Tibial nerve (tissue), 4 donors: Measurements from ENCODE around the gene HSFX3. TPM values are rescaled to one million over a fixed set of nuclear protein-coding genes. Genes with fewer than 3 reads are reported as not detected.
"Not testable (repeated sequence)": the region's sequence is repeated elsewhere in the genome, so short reads cannot be mapped to it uniquely, and the experiment has no call there.

ENCODE experiments used
- DNase-seq, 2 donors: peaks; one replicate each; pipeline ENCODE4 v3.0.0-alpha.2; 2019; ENCODE audit warnings: low spot score in 2 of 2
- H3K27ac ChIP-seq, 4 donors: fragments of 200-600 bp; sonication (generic) in 3 of 4; one replicate each; pipeline ENCODE4 v1.5.1; 2017 to 2019; ENCODE audit warnings: mild to moderate bottlenecking in 1 of 4
- H3K27me3 ChIP-seq, 2 donors: fragments of 200-600 bp; sonication (generic) in 1 of 2; one replicate each; pipeline versions ENCODE4 v1.5.1 to v1.6.0; 2017 to 2019
- H3K36me3 ChIP-seq, 3 donors: fragments of 200-600 bp; sonication (generic); one replicate each; pipeline ENCODE4 v1.5.1; 2018 to 2019
- H3K4me1 ChIP-seq, 4 donors: fragments of 200-600 bp; sonication (generic) in 3 of 4; one replicate each; pipeline ENCODE4 v1.5.1; 2017 to 2019
- H3K4me3 ChIP-seq, 4 donors: fragments of 200-600 bp; sonication (generic) in 3 of 4; one replicate each; pipeline ENCODE4 v1.5.1; 2017 to 2019; ENCODE audit warnings: mild to moderate bottlenecking in 1 of 4, moderate library complexity in 1 of 4
- H3K9me3 ChIP-seq, 4 donors: fragments of 200-600 bp; sonication (generic) in 3 of 4; one replicate each; pipeline ENCODE4 v1.5.1; 2017 to 2019
- EP300 ChIP-seq, 2 donors: sonication (generic); formaldehyde crosslinking; IDR thresholded peaks; one replicate each; pipeline ENCODE4 v1.6.1; 2017; ENCODE audit warnings: antibody characterized with exemption in 2 of 2, mild to moderate bottlenecking in 1 of 2
- POLR2A ChIP-seq, 2 donors: fragments of 450-650 bp; IDR thresholded peaks; one replicate each; pipeline ENCODE4 v1.6.1; 2017; ENCODE audit warnings: antibody characterized with exemption in 2 of 2, mild to moderate bottlenecking in 2 of 2, moderate library complexity in 2 of 2
- WGBS, 2 donors: methylation state at CpG; one replicate each; pipeline ENCODE4 v1.1.5; 2018; 5-methylcytosine and 5-hydroxymethylcytosine counted together
- total RNA-seq, 4 donors: library from RNA; depleted of rRNA; stranded (reverse); fragments of >200 nt; gene quantifications; one replicate each; pipeline ENCODE4 v1.1.0, GENCODE V29; 2016
- TF ChIP-seq, protein P1 (sequence below), 5 experiments: fragments of 200-600 bp in 3 of 5; fragments of 450-650 bp in 2 of 5; sonication (generic) in 3 of 5; IDR thresholded peaks; one replicate each; pipeline ENCODE4 v1.5.1; 2016 to 2019; ENCODE audit warnings: antibody characterized with exemption in 5 of 5, mild to moderate bottlenecking in 3 of 5, moderate library complexity in 2 of 5

HSFX3 gene
- total RNA-seq, 4 donors from 2014 or later: not detected

DNA sequence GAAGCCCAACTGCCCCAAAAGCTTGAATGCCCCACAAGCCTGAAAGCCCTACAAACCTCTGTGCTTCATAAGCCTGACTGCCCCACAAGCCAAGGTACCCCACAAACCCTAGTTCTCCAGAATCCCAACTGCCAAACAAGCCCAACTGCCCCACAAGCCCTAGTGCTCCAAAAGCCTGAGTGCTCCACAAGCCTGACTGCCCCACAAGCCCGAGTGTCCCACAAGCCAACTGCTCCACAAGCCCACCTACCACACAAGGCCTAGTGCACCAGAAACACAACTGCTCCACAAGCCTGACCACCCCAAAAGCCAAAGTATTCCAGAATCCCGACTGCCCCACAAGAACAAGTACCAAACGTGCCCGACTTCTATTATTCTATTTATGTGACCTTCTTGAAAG, 13.6 kb upstream of the HSFX3 start:
- no peak for DNase-seq
- H3K4me1 ChIP-seq: no peaks in the 10 kb centered on the region
- H3K9me3 ChIP-seq: no peaks in the 10 kb centered on the region
- H3K36me3 ChIP-seq: no peaks in the 10 kb centered on the region
- H3K27ac ChIP-seq: no peak overlapping the region
- TF ChIP-seq, protein P1, sequence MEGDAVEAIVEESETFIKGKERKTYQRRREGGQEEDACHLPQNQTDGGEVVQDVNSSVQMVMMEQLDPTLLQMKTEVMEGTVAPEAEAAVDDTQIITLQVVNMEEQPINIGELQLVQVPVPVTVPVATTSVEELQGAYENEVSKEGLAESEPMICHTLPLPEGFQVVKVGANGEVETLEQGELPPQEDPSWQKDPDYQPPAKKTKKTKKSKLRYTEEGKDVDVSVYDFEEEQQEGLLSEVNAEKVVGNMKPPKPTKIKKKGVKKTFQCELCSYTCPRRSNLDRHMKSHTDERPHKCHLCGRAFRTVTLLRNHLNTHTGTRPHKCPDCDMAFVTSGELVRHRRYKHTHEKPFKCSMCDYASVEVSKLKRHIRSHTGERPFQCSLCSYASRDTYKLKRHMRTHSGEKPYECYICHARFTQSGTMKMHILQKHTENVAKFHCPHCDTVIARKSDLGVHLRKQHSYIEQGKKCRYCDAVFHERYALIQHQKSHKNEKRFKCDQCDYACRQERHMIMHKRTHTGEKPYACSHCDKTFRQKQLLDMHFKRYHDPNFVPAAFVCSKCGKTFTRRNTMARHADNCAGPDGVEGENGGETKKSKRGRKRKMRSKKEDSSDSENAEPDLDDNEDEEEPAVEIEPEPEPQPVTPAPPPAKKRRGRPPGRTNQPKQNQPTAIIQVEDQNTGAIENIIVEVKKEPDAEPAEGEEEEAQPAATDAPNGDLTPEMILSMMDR (IDR thresholded peaks at IDR 0.05): no peak
- TF ChIP-seq EP300 (IDR thresholded peaks at IDR 0.05) (no peak), POLR2A (IDR thresholded peaks at IDR 0.05) (no peak)
- no peak overlapping the region for H3K4me3 ChIP-seq
- H3K27me3 ChIP-seq: no peaks in the 10 kb centered on the region
- WGBS, 2 donors: 81 to 95% methylated on average over 4 of the region's 4 CpGs

DNA sequence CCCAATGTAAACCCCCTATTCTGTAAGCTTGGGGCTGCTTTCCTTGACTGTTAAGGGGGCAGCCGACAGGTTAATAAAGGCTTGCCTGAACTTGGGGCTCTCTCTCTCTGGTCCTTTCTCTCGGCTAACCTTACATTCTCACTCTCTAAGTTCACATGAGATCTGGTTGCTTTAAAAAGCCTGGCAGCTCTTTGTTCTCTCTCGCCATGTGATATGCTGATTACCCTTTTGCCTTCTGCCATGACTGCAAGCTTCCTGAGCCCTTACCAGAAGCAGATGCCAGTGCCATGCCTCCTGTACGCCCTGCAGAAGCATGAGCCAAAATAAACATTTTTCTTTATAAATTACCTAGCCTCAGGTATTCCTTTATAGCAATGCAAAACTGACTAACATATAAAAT, 5.5 kb upstream of the HSFX3 start:
- not testable (repeated sequence) for H3K4me3 ChIP-seq, H3K4me1 ChIP-seq, H3K36me3 ChIP-seq, H3K9me3 ChIP-seq, H3K27me3 ChIP-seq, DNase-seq, H3K27ac ChIP-seq
- WGBS, 2 donors: no CpG with 5 or more reads among the region's 4 CpGs

DNA sequence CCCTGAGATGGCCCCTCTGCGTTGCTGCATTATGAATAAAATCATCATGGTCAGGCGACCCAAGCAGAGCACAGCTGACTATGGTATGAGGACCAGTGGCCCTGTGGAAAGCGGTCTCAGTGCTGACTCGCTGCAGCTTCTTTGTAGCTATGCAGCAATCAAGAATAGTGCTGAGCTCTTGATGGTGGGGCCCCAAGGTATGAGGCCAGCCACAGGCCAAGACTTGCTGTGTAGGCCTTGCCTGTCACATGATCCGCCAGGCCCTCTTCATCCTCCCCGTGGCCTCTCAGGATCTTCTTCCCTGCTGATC, 2.2 kb upstream of the HSFX3 start:
- not testable (repeated sequence) for H3K4me3 ChIP-seq, H3K4me1 ChIP-seq, H3K27me3 ChIP-seq, DNase-seq, H3K27ac ChIP-seq, H3K36me3 ChIP-seq, H3K9me3 ChIP-seq
- WGBS, 2 donors: no CpG with 5 or more reads among the region's 6 CpGs

DNA sequence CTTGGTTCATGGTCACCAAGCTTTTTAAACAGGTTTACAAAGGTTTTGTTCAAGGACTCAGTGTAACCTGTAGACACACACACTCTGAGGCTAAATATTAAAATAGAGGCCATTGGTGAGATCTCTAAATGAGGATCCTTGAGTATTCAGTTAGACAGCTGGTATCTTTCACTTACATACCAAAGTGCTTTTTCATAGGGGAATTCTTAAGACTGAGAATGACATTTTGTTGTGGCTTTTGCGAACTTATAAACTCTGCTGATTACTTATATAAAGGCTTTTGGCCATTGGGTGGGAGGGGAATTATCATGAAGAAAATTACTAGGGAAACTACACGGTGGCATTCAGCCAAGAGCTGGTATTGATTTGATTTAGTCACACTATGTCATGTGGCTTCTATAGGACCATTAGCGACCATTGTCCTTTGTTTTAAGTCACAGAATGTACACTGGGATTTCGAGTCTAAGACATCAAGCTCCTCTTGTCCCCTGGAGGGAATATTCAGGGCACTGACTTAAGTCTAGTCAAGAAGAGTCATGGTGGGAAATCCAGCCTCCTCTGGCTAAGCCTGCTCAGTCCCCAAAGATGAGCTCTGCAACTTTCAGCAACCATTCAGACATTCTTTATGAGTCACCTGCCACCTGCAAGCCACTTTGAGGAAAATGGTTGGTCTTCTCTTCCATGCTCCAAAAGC, 1.7 kb upstream of the HSFX3 start:
- not testable (repeated sequence) for H3K27me3 ChIP-seq, H3K36me3 ChIP-seq, H3K9me3 ChIP-seq, H3K4me1 ChIP-seq, H3K4me3 ChIP-seq, H3K27ac ChIP-seq, DNase-seq
- no CpG with 5 or more reads among the region's 4 CpGs for WGBS, 2 donors

DNA sequence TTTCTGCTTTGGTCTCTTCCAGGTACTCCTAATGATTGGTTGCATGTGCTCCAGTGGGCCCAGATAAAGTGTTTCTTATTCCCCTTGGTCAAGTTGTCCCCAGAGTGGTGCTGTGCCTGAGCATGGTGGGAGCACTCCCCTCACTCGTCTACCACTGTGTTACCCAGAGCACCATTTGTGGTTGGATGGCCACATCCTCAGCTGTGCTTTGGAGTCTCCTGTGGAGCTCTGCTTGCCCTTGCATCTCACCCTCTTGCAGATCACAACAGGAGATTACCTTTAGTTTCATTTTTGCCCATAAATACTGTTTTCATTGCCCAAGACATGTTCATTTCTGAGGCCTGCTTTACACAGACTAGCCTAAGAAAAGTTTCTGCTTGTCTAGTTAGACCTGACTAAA, 730 bp upstream of the HSFX3 start:
- not testable (repeated sequence) for H3K27ac ChIP-seq, H3K9me3 ChIP-seq, H3K4me1 ChIP-seq, DNase-seq, H3K27me3 ChIP-seq, H3K36me3 ChIP-seq, H3K4me3 ChIP-seq
- WGBS, 2 donors: 72% methylated on average over 1 of the region's 1 CpG; no CpG with 5 or more reads in 1 of the 2 donors

DNA sequence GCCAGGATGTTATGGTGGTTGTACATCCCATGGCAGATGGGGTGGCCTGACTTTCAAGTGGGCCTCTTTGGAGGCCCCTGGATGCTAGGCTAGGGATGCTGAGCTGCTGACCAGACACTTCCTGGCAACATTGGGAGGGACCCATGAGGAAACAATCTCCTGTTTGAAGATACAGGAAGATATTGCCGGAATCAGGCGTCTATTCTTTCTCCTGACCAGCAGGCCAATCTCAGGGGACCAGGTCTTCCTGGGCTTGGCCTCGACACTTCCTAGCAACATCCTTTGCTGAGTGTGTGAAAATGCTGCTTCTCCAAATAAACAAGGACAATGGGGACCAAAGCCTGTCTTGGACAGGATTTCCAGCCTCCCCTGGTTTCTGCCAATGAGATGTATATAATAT, 1.9 kb downstream of the HSFX3 start:
- not testable (repeated sequence) for H3K4me1 ChIP-seq, H3K36me3 ChIP-seq, DNase-seq, H3K9me3 ChIP-seq, H3K27me3 ChIP-seq, H3K27ac ChIP-seq, H3K4me3 ChIP-seq
- WGBS, 2 donors: no CpG with 5 or more reads among the region's 3 CpGs

DNA sequence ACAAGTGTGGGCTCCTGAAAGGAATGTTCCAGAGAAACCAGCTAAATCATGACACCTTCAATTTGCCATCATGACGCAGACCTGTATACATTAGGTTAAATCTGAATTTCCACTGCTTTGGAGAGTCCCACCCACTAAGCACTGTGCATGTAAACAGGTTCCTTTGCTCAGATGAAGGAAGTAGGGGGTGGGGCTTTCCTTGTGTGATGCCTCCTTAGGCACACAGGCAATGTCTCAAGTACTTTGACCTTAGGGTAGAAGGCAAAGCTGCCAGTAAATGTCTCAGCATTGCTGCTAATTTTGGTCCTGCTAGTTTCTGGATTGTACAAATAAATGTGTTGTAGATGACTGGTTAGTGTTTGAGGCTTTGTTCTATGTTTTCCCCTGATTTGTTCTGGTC, 2.8 kb downstream of the HSFX3 start:
- H3K4me1 ChIP-seq, H3K4me3 ChIP-seq, H3K9me3 ChIP-seq, H3K36me3 ChIP-seq, DNase-seq, H3K27ac ChIP-seq, H3K27me3 ChIP-seq: not testable (repeated sequence)
- WGBS, 2 donors: 86% methylated on average over 1 of the region's 1 CpG; no CpG with 5 or more reads in 1 of the 2 donors

DNA sequence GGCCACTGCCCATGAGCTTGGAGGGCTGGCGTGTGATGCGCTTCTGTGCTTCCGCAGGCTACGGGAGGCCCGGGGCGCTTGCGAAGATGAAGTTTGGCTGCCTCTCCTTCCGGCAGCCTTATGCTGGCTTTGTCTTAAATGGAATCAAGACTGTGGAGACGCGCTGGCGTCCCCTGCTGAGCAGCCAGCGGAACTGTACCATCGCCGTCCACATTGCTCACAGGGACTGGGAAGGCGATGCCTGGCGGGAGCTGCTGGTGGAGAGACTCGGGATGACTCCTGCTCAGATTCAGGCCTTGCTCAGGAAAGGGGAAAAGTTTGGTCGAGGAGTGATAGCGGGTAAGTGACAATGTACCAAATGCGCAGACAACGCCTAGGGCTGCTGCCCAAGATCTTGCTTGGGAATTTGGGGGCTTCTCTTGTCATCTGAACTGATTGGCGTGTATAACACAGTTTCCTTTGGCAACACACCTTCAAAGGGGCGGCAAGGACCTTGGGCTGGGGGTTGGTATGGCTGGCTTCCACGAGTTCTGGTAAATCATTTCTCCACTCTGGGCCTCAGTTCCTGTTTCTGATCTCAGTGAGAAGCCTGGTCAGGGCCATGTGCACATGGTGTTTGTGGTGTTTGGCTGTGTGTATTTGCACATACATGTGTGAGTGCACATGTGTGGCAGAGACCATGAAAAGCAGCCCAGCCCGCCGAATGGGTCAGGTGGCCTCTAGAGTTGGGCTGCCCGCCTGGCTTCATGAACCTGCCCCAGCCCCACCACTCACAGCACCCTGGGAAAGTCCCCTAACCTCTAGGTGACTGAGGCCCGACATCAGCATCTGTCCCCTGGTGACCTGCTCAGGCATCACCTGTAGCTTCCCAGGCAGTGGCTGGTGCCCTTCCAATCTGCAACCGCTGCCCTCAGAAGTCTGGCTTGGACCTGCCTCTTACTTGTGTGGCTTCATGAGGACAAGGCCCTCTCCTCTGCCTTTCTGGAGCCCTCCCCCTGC, 3.9 kb downstream of the HSFX3 start:
- not testable (repeated sequence) for H3K4me3 ChIP-seq, H3K9me3 ChIP-seq, DNase-seq, H3K36me3 ChIP-seq, H3K27ac ChIP-seq, H3K4me1 ChIP-seq, H3K27me3 ChIP-seq
- 75% methylated on average over 21 of the region's 29 CpGs; no CpG with 5 or more reads in 1 of the 2 donors for WGBS, 2 donors
